Measurements from ENCODE around the gene JSRP1.

Gene JSRP1

DNA sequence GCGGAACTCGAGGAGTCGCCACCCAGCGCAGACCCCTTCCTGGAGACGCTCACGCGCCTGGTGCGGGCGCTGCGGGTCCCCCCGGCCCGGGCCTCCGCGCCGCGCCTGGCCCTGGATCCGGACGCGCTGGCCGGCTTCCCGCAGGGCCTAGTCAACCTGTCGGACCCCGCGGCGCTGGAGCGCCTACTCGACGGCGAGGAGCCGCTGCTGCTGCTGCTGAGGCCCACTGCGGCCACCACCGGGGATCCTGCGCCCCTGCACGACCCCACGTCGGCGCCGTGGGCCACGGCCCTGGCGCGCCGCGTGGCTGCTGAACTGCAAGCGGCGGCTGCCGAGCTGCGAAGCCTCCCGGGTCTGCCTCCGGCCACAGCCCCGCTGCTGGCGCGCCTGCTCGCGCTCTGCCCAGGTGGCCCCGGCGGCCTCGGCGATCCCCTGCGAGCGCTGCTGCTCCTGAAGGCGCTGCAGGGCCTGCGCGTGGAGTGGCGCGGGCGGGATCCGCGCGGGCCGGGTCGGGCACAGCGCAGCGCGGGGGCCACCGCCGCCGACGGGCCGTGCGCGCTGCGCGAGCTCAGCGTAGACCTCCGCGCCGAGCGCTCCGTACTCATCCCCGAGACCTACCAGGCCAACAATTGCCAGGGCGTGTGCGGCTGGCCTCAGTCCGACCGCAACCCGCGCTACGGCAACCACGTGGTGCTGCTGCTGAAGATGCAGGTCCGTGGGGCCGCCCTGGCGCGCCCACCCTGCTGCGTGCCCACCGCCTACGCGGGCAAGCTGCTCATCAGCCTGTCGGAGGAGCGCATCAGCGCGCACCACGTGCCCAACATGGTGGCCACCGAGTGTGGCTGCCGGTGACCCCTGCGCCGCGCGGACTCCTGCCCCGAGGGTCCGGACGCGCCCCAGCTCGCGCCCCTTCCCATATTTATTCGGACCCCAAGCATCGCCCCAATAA is 4.8 kb downstream of the JSRP1 start:
- H3K4me3 ChIP-seq (ENCODE audit: control insufficient read depth, low read depth, low read length): no peak overlapping the region
- TF ChIP-seq, protein P1, sequence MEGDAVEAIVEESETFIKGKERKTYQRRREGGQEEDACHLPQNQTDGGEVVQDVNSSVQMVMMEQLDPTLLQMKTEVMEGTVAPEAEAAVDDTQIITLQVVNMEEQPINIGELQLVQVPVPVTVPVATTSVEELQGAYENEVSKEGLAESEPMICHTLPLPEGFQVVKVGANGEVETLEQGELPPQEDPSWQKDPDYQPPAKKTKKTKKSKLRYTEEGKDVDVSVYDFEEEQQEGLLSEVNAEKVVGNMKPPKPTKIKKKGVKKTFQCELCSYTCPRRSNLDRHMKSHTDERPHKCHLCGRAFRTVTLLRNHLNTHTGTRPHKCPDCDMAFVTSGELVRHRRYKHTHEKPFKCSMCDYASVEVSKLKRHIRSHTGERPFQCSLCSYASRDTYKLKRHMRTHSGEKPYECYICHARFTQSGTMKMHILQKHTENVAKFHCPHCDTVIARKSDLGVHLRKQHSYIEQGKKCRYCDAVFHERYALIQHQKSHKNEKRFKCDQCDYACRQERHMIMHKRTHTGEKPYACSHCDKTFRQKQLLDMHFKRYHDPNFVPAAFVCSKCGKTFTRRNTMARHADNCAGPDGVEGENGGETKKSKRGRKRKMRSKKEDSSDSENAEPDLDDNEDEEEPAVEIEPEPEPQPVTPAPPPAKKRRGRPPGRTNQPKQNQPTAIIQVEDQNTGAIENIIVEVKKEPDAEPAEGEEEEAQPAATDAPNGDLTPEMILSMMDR (conservative IDR thresholded peaks at IDR 0.05; ENCODE audit: control insufficient read depth, insufficient read depth, low read depth, low read length): no peak
- no peak for DNase-seq (ENCODE audit: low read depth)

DNA sequence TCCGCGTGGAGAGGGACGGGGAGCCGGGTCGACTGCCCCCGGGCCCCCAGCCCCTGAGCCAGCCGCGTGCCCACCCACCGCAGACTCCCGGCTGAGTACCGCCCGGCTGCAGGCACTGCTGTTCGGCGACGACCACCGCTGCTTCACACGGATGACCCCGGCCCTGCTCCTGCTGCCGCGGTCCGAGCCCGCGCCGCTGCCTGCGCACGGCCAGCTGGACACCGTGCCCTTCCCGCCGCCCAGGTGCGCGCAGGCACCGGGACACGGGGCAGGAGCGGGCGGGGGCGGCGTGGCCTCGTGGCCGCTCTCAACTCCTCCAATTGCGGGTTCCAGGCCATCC is 5.5 kb downstream of the JSRP1 start:
- no peak overlapping the region for H3K4me3 ChIP-seq (ENCODE audit: control insufficient read depth, low read depth, low read length)
- TF ChIP-seq, protein P1 (conservative IDR thresholded peaks at IDR 0.05; ENCODE audit: control insufficient read depth, insufficient read depth, low read depth, low read length): no peak

DNA sequence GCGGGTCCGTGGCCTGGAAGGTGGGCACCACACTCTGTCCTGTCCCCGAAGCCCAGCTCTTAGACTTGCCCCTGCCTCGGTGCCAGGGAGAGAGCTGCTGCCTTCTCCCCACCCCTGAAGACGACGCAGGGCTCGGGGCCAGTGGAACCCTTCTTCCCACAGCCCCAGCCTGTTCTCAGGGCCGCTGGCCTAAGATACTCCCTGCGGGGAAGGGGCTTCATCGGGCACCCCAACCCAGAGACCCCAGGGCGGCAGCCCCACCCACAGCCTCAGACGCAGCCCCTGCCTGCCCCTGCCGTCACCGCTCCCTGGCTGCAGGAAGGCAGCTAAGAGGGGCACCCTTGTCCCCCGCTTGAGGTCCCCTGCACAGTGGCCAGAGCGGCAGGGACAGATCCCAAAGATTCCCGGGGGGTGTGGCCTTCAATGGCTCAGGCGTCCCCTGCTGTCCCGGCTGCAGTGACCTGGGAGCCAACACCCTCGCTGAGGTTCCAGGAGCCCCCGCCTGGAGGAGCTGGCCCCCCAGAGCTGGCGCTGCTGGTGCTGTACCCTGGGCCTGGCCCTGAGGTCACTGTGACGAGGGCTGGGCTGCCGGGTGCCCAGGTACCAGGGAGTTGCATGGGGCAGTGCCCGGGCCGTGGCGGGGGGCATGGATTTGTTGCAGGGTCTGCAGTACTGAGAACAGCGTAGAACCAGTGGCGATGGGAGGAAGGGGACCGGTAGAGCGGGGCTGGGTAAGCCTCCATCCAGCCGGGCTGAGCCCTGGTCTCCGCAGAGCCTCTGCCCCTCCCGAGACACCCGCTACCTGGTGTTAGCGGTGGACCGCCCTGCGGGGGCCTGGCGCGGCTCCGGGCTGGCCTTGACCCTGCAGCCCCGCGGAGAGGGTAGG is 6.1 kb downstream of the JSRP1 start:
- DNase-seq (ENCODE audit: low read depth): no peak
- no peak overlapping the region for H3K4me3 ChIP-seq (ENCODE audit: control insufficient read depth, low read depth, low read length)
- TF ChIP-seq, protein P1 (conservative IDR thresholded peaks at IDR 0.05; ENCODE audit: control insufficient read depth, insufficient read depth, low read depth, low read length): no peak

More for the DNA sequence above, 5.5 kb downstream of the JSRP1 start:
- DNase-seq (ENCODE audit: low read depth): no peak

DNA sequence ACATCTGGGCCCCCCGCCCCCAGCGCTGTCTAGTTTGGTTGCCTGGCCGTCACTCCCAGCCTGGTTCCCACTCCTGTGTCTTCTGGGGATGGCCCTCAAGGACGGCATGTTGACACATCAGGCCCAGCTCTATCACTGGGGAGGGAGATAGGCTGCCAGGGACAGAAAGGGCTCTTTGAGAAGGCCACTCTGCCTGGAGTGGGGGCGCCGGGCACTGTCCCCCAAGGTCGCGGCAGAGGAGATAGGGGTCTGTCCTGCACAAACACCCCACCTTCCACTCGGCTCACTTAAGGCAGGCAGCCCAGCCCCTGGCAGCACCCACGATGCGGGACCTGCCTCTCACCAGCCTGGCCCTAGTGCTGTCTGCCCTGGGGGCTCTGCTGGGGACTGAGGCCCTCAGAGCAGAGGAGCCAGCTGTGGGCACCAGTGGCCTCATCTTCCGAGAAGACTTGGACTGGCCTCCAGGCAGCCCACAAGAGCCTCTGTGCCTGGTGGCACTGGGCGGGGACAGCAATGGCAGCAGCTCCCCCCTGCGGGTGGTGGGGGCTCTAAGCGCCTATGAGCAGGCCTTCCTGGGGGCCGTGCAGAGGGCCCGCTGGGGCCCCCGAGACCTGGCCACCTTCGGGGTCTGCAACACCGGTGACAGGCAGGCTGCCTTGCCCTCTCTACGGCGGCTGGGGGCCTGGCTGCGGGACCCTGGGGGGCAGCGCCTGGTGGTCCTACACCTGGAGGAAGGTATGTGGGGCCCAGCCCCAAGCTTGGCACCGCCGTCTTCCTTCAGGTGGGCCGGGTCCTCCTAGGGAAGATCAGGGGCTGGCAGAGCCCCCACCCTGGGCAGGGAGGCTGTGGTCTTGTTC is 7.0 kb downstream of the JSRP1 start, which contains the start of gene AMH:
Gene AMH (plus strand): TSS at position 314 of the 857 bp plus-strand sequence. CDS start 10 bp downstream, at position 324.
- no peak for DNase-seq (ENCODE audit: low read depth)
- TF ChIP-seq, protein P1 (conservative IDR thresholded peaks at IDR 0.05; ENCODE audit: control insufficient read depth, insufficient read depth, low read depth, low read length): no peak
- H3K4me3 ChIP-seq (ENCODE audit: control insufficient read depth, low read depth, low read length): no peak within 1 kb of the TSS

DNA sequence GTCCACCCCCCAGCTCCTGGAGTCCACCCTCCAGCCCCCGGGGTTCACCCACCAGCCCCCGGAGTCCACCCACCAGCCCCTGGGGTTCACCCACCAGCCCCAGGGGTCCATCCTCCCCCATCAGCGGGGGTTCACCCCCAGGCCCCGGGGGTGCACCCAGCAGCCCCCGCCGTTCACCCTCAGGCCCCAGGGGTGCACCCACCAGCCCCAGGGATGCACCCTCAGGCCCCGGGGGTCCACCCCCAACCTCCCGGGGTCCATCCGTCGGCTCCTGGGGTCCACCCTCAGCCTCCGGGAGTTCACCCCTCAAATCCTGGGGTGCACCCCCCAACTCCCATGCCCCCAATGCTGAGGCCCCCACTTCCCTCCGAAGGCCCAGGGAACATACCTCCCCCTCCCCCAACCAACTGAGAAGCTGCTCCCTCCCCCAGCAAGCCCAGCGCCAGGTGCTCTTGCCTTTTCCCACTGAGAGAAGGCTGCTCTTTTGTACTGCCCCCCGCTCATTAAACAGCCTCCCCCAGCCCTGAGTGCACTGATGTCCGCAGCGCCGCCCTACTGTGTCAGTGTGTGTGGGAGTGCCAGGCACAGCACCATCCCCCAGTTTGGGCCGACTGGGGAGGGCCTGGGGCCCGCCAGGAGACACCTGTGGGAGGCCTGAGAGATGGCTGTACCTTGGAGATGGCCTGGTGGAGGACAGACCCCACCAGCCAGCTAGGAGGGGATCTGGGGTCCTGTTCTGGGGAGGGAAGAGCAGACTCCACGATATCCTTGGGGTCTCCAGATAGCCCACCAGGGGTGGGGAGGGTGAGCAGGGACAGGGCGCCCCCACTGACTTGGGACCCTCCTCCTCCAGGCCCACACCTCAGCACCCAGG is 7.8 kb downstream of the JSRP1 start:
- DNase-seq (ENCODE audit: low read depth): no peak
- no peak overlapping the region for H3K4me3 ChIP-seq (ENCODE audit: control insufficient read depth, low read depth, low read length)
- TF ChIP-seq, protein P1 (conservative IDR thresholded peaks at IDR 0.05; ENCODE audit: control insufficient read depth, insufficient read depth, low read depth, low read length): no peak
